ENCODE measurements around the gene NFX1. TPM values are rescaled to one million over a fixed set of nuclear protein-coding genes. Genes with fewer than 3 reads are reported as not detected.

Gene NFX1
- total and polyA plus RNA-seq, 9 of the 15 experiments (the other 6 are each of a cell fraction or from before 2014, with no cell fraction given) = 8.8 to 38.9 (median 26.8) TPM

GRCh38 chr9:33290247-33291030 lies at the start of gene NFX1 (continued):
- TF ChIP-seq ZNF318 (IDR thresholded peaks at IDR 0.05; ENCODE audit: borderline replicate concordance in 1 of 2, low read depth in 1 of 2) = 0 out of 4 replicates have a peak, but pooled peaks of 1 of the 2 experiments have one; percentile 21
- peak; percentile 75 for TF ChIP-seq CBFA2T2 (conservative IDR thresholded peaks at IDR 0.05)
- TF ChIP-seq MTF1 (CRISPR knock-in tag; IDR thresholded peaks at IDR 0.05; ENCODE audit: borderline replicate concordance) = no peak
- TF ChIP-seq ZNF717 (CRISPR knock-in tag; IDR thresholded peaks at IDR 0.05) = no peak
- no peak for TF ChIP-seq ETV6 (IDR thresholded peaks at IDR 0.05; ENCODE audit: borderline replicate concordance in 1 of 2, low read depth in 2 of 2, low read length in 1 of 2)
- no peak for TF ChIP-seq ETV6 (CRISPR knock-in tag; IDR thresholded peaks at IDR 0.05; ENCODE audit: borderline replicate concordance)
- no peak for TF ChIP-seq CHCHD3 (CRISPR knock-in tag; IDR thresholded peaks at IDR 0.05)
- no peak for TF ChIP-seq SETDB1 (IDR thresholded peaks at IDR 0.05; ENCODE audit: low read length)
- no peak for TF ChIP-seq ZNF644 (tag; IDR thresholded peaks at IDR 0.05; ENCODE audit: low read depth)
- TF ChIP-seq NFE2 (IDR thresholded peaks at IDR 0.05; ENCODE audit: low read depth) = no peak
- TF ChIP-seq PHF8 (IDR thresholded peaks at IDR 0.05; ENCODE audit: borderline replicate concordance, low read length) = peak; percentile 85; the same call in 1 of the 2 replicates
- TF ChIP-seq, protein P1, sequence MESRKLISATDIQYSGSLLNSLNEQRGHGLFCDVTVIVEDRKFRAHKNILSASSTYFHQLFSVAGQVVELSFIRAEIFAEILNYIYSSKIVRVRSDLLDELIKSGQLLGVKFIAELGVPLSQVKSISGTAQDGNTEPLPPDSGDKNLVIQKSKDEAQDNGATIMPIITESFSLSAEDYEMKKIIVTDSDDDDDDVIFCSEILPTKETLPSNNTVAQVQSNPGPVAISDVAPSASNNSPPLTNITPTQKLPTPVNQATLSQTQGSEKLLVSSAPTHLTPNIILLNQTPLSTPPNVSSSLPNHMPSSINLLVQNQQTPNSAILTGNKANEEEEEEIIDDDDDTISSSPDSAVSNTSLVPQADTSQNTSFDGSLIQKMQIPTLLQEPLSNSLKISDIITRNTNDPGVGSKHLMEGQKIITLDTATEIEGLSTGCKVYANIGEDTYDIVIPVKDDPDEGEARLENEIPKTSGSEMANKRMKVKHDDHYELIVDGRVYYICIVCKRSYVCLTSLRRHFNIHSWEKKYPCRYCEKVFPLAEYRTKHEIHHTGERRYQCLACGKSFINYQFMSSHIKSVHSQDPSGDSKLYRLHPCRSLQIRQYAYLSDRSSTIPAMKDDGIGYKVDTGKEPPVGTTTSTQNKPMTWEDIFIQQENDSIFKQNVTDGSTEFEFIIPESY (CRISPR knock-in tag; IDR thresholded peaks at IDR 0.05) = no peak; the same call in none of the 2 replicates
- no peak for TF ChIP-seq IFI16 (CRISPR knock-in tag; IDR thresholded peaks at IDR 0.05)
- no peak for TF ChIP-seq DNMT1 (IDR thresholded peaks at IDR 0.05)
- TF ChIP-seq NFRKB (IDR thresholded peaks at IDR 0.05; ENCODE audit: low read depth) = peak; percentile 96
- TF ChIP-seq ESRRA (IDR thresholded peaks at IDR 0.05; ENCODE audit: borderline replicate concordance, low read depth) = peak; percentile 68
- peak; percentile 62 for TF ChIP-seq SMARCA4 (IDR thresholded peaks at IDR 0.05)
- peak; percentile 83 for TF ChIP-seq POLR2B (IDR thresholded peaks at IDR 0.05; ENCODE audit: low read depth, partially characterized antibody)
- peak; percentile 98 for TF ChIP-seq EP400 (IDR thresholded peaks at IDR 0.05)

All from K562 (cell line).